HG03521 (cell line): ENCODE results near the gene METTL18.
A peak's percentile ranks its signal among the peaks of the same experiment; 100 is the strongest.
"Not testable (repeated sequence)": the region's sequence is repeated elsewhere in the genome, so short reads cannot be mapped to it uniquely, and the experiment has no call there.

Experiments
- ATAC-seq: cut with Tn5 transposase; IDR thresholded peaks from one replicate; pipeline ENCODE4 v1.9.1; 2021; ENCODE audit warnings: mild to moderate bottlenecking, moderate library complexity; ENCODE audit not compliant: unreplicated experiment

Gene METTL18

GRCh38 chr1:169794530-169795416, at the start of gene METTL18:
Gene METTL18, minus strand, starts transcription at chr1:169794907. Its CDS starts 1,212 bp downstream, at chr1:169793695.
- peak; percentile 93 for ATAC-seq

GRCh38 chr1:169838942-169839341, 44.2 kb upstream of the METTL18 start:
- ATAC-seq = no peak

GRCh38 chr1:169836198-169836597, 41.5 kb upstream of the METTL18 start:
- ATAC-seq = no peak

GRCh38 chr1:169835647-169836046, 40.9 kb upstream of the METTL18 start:
- no peak for ATAC-seq

- ATAC-seq = no peak
These were observed 40.2 kb upstream of the METTL18 start for GRCh38 chr1:169834869-169835268.

GRCh38 chr1:169833179-169833901, 38.6 kb upstream of the METTL18 start:
- no peak for ATAC-seq

- ATAC-seq = no peak
These were observed 35.0 kb upstream of the METTL18 start for GRCh38 chr1:169829671-169830070.

GRCh38 chr1:169824153-169824552, 29.4 kb upstream of the METTL18 start:
- ATAC-seq = no peak

GRCh38 chr1:169821500-169821899, 26.8 kb upstream of the METTL18 start:
- ATAC-seq = no peak

GRCh38 chr1:169816617-169817016, 21.9 kb upstream of the METTL18 start:
- ATAC-seq = no peak

GRCh38 chr1:169814265-169814664, 19.6 kb upstream of the METTL18 start:
- no peak for ATAC-seq

GRCh38 chr1:169812131-169812530, 17.4 kb upstream of the METTL18 start:
- no peak for ATAC-seq

GRCh38 chr1:169811418-169812035, 16.8 kb upstream of the METTL18 start:
- ATAC-seq = not testable (repeated sequence)

GRCh38 chr1:169809370-169810095, 14.8 kb upstream of the METTL18 start:
- no peak for ATAC-seq

GRCh38 chr1:169804941-169805340, 10.2 kb upstream of the METTL18 start:
- no peak for ATAC-seq

GRCh38 chr1:169802888-169803287, 8.2 kb upstream of the METTL18 start:
- ATAC-seq = no peak

- no peak for ATAC-seq
These were observed 2.6 kb upstream of the METTL18 start for GRCh38 chr1:169797281-169797680.

- ATAC-seq = no peak
These were observed 1.6 kb upstream of the METTL18 start for GRCh38 chr1:169796274-169796810.

- no peak for ATAC-seq
These were observed 980 bp upstream of the METTL18 start for GRCh38 chr1:169795687-169796086.

GRCh38 chr1:169793730-169794129, 977 bp downstream of the METTL18 start:
- ATAC-seq = no peak

GRCh38 chr1:169788402-169788801, 6.3 kb downstream of the METTL18 start:
- no peak for ATAC-seq
